GM12878 (cell line): ENCODE data around the gene RBM4B. TPM values are rescaled to one million over a fixed set of nuclear protein-coding genes. Genes with fewer than 3 reads are reported as not detected.

Source experiments
- ATAC-seq: fragments of 200-7000 bp; cut with Tn5 transposase; 3 replicates; pipeline ENCODE4 v1.9.1; 2020; ENCODE audit warnings: mild to moderate bottlenecking, moderate library complexity
- BruUV-seq: library from RNA; stranded (reverse); fragments of 400-500 nt; replicated peaks from 2 replicates; lab custom pipeline; 2021; lab: Mats Ljungman, UMichigan
- CTCF ChIA-PET: fragments of 300-600 bp; sonication (Branson Sonifier 250); formaldehyde crosslinking; extraction: SDS; loops from one replicate; lab custom pipeline; 2021; ENCODE audit warnings: inconsistent platforms; lab: Yijun Ruan, JAX
- POLR2A ChIA-PET: fragments of 350-600 bp; formaldehyde crosslinking; extraction: SDS; loops from one replicate; lab custom pipeline; 2021; ENCODE audit warnings: inconsistent platforms; lab: Charles Lee
- RAD21 ChIA-PET: fragments of 300-600 bp; sonication (Branson Sonifier 250); formaldehyde crosslinking; loops from one replicate; lab custom pipeline; 2023; ENCODE audit warnings: antibody characterized with exemption; ENCODE audit not compliant: unreplicated experiment; lab: Charles Lee
- SMC1A ChIA-PET: fragments of 300-600 bp; sonication (Branson Sonifier 250); formaldehyde crosslinking; loops from one replicate; lab custom pipeline; 2023; ENCODE audit not compliant: unreplicated experiment, uncharacterized antibody; lab: Charles Lee
- DNase-seq: peaks from one replicate; pipeline ENCODE4 v3.0.0-alpha.2; 2011; ENCODE audit warnings: low read depth, low spot score
- FAIRE-seq: peaks from 3 replicates; lab custom pipeline; 2011; peaks lifted over from hg19 to GRCh38; lab: Jason Lieb, UNC
- H2AFZ ChIP-seq: 2 replicates; pipeline ENCODE4 v1.6.0; 2011; ENCODE audit warnings: low read depth, low read length, control low read depth; ENCODE audit not compliant: control insufficient read depth
- H3K27ac ChIP-seq: 2 replicates; pipeline ENCODE4 v1.5.1; 2011; ENCODE audit warnings: control low read depth; ENCODE audit not compliant: control insufficient read depth, insufficient read depth
- H3K27me3 ChIP-seq, 2 experiments: replicated peaks in 1 of 2; 2 replicates each; pipeline versions ENCODE4 v1.6.0 to v1.6.1; 2011; ENCODE audit warnings: low read length in 1 of 2; ENCODE audit not compliant: control insufficient read depth in 2 of 2, insufficient read depth in 2 of 2
- H3K36me3 ChIP-seq, 2 experiments: 2 replicates each; pipeline ENCODE4 v1.5.1; 2011; ENCODE audit warnings: low read length in 1 of 2; ENCODE audit not compliant: control insufficient read depth in 2 of 2, insufficient read depth in 2 of 2
- H3K4me1 ChIP-seq: 2 replicates; pipeline ENCODE4 v1.6.1; 2011; ENCODE audit warnings: mild to moderate bottlenecking, low read length, moderate library complexity, mixed read lengths; ENCODE audit not compliant: control insufficient read depth, insufficient read depth
- H3K4me2 ChIP-seq: 2 replicates; pipeline ENCODE4 v1.6.0; 2011; ENCODE audit warnings: control low read depth; ENCODE audit not compliant: control insufficient read depth, insufficient read depth
- H3K4me3 ChIP-seq: fragments of 200-600 bp; sonication (generic); 2 replicates; pipeline ENCODE4 v1.5.1; 2016
- H3K79me2 ChIP-seq: 2 replicates; pipeline ENCODE4 v1.6.0; 2011; ENCODE audit warnings: low read length; ENCODE audit not compliant: control insufficient read depth, insufficient read depth
- H3K9ac ChIP-seq: 2 replicates; pipeline ENCODE4 v1.8.0; 2011; ENCODE audit warnings: low read length, control low read depth, mixed read lengths; ENCODE audit not compliant: control insufficient read depth, insufficient read depth
- H3K9me3 ChIP-seq: replicated peaks from 3 replicates; pipeline ENCODE4 v1.5.1; 2011; ENCODE audit warnings: mild to moderate bottlenecking, low read length; ENCODE audit not compliant: control insufficient read depth, insufficient read depth
- H4K20me1 ChIP-seq: 2 replicates; pipeline ENCODE4 v1.6.0; 2011; ENCODE audit not compliant: control insufficient read depth, insufficient read depth
- HCFC1 ChIP-seq: fragments of 150-350 bp; IDR thresholded peaks from 2 replicates; pipeline ENCODE4 v1.6.1; 2014; ENCODE audit warnings: low read length
- JUNB ChIP-seq: IDR thresholded peaks from 2 replicates; pipeline ENCODE4 v1.6.1; 2016; ENCODE audit warnings: antibody characterized with exemption, mild to moderate bottlenecking
- MYB ChIP-seq: fragments of 150-350 bp; IDR thresholded peaks from 2 replicates; pipeline ENCODE4 v1.6.1; 2014; ENCODE audit warnings: mild to moderate bottlenecking, low read depth, low read length, borderline replicate concordance
- MYC ChIP-seq: IDR thresholded peaks from 2 replicates; pipeline ENCODE4 v1.6.1; 2011; ENCODE audit warnings: mild to moderate bottlenecking, low read length, moderate library complexity, inconsistent platforms; ENCODE audit not compliant: insufficient read depth, insufficient replicate concordance, insufficient read length, severe bottlenecking
- NRF1 ChIP-seq: conservative IDR thresholded peaks from 2 replicates; pipeline ENCODE4 v1.6.1; 2011; ENCODE audit warnings: mild to moderate bottlenecking, low read depth, low read length, improper control_type of control experiment
- RFX5 ChIP-seq: IDR thresholded peaks from 2 replicates; pipeline ENCODE4 v1.6.1; 2011; ENCODE audit warnings: low read depth, low read length, improper control_type of control experiment
- SMAD5 ChIP-seq: IDR thresholded peaks from 2 replicates; pipeline ENCODE4 v1.6.1; 2016; ENCODE audit warnings: antibody characterized with exemption, low read depth
- TCF12 ChIP-seq: IDR thresholded peaks from 2 replicates; pipeline ENCODE4 v1.6.1; 2011; ENCODE audit warnings: low read depth, mild to moderate bottlenecking, low read length
- YY1 ChIP-seq: IDR thresholded peaks from 2 replicates; pipeline ENCODE4 v1.6.1; 2011; ENCODE audit warnings: low read depth, mild to moderate bottlenecking, low read length
- ZSCAN29 ChIP-seq: fragments of 450-650 bp; IDR thresholded peaks from 2 replicates; pipeline ENCODE4 v1.6.1; 2017; ENCODE audit warnings: mild to moderate bottlenecking, moderate library complexity
- WGBS: methylation state at CpG from one replicate; pipeline ENCODE4 v1.1.6; 2016; ENCODE audit warnings: low lambda C conversion rate; ENCODE audit not compliant: insufficient replicate concordance, insufficient coverage; ENCODE audit errors: missing lambda C conversion rate; 5-methylcytosine and 5-hydroxymethylcytosine counted together
- in situ Hi-C: fragments of 300-500 bp; cut with MboI; formaldehyde crosslinking; loops from 9 replicates; pipeline ENCODE4 v1.14.3; 2018; ENCODE audit warnings: mixed read lengths
- intact Hi-C: fragments of 100-400 bp; cut with micrococcal nuclease; formaldehyde crosslinking; loops from one replicate; pipeline ENCODE4 v1.14.2; 2022; ENCODE audit not compliant: unreplicated experiment
- polyA plus RNA-seq, 11 experiments: library from polyadenylated mRNA; depleted of rRNA in 4 of 11; unstranded in 6 of 11; stranded (reverse) in 5 of 11; fragments of >200 nt; fragmentation: Nextera tagmentation in 4 of 11; fragmentation: Illumina TruSeq in 1 of 11; extraction: Ambion mirVana in 4 of 11; extraction: Trizol in 1 of 11; gene quantifications; 1 replicate in 1 of 11; 2 replicates in 10 of 11; pipeline versions ENCODE4 v1.2.1 to v1.2.3, GENCODE V29; 2011 to 2016; ENCODE audit warnings: inconsistent platforms in 2 of 11, missing spikeins in 2 of 11, low read depth in 1 of 11
- total RNA-seq, 4 experiments: library from RNA; depleted of rRNA in 3 of 4; stranded (reverse); fragments of >200 nt in 3 of 4; fragmentation: Illumina TruSeq in 1 of 4; extraction: Trizol in 1 of 4; gene quantifications; 2 replicates each; pipeline versions ENCODE4 v1.2.1 to v1.2.3, GENCODE V29; 2013 to 2021
- TF ChIP-seq, protein P1 (sequence below): IDR thresholded peaks from 2 replicates; pipeline ENCODE4 v1.6.1; 2011; ENCODE audit warnings: borderline replicate concordance, low read depth, mild to moderate bottlenecking, moderate library complexity, low read length; ENCODE audit not compliant: insufficient read depth, poor library complexity, severe bottlenecking
- TF ChIP-seq, protein P2 (sequence below): IDR thresholded peaks from 2 replicates; pipeline ENCODE4 v1.6.1; 2012; ENCODE audit warnings: low read depth, low read length, improper control_type of control experiment
- TF ChIP-seq, protein P3 (sequence below): IDR thresholded peaks from 2 replicates; pipeline ENCODE4 v1.6.1; 2012; ENCODE audit warnings: improper control_type of control experiment, low read depth, low read length; ENCODE audit not compliant: insufficient replicate concordance
- TF ChIP-seq, protein P4 (sequence below): IDR thresholded peaks from 2 replicates; pipeline ENCODE4 v1.6.1; 2012; ENCODE audit warnings: low read depth, low read length, improper control_type of control experiment

RBM4B gene
- total and polyA plus RNA-seq, 10 of the 15 experiments (the other 5 are each of a cell fraction or from before 2014, with no cell fraction given) = 16.1 to 37.0 (median 21.6) TPM

DNA sequence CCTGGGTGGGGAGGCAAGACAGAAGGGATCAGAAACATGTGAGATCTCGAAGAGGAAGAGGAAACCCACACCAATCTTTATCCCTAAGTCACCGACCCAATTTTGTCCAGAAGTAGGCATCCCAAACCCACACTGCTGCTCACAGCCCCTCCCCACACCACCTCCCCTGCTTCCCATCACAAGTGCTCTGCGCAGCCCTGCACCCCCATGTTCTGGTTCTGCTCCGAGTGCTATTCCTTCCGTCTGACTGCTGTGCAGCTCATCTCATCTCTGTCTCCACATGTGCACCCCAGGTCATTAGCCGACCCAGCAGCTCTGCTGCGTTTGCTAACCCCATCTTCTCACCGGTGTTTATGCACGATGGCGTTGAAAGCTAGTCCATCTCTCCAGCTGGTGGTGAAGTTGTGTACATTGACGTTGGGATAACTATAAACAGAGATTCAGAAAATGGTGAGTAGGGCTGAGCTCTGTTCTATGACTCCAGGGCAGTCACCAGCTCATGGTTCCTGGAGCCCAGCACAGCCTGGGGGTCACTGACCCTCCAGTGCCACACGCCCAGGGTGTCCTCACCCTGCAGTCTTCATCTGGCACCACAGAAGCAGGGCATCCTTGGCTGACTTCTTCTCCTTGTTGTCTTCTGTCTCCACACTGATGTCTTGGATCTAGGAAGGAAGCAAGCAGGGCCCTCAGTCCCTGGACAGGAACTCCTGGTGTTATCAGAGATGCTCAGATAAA is 36.2 kb upstream of the RBM4B start (continued):
- TF ChIP-seq, protein P1, sequence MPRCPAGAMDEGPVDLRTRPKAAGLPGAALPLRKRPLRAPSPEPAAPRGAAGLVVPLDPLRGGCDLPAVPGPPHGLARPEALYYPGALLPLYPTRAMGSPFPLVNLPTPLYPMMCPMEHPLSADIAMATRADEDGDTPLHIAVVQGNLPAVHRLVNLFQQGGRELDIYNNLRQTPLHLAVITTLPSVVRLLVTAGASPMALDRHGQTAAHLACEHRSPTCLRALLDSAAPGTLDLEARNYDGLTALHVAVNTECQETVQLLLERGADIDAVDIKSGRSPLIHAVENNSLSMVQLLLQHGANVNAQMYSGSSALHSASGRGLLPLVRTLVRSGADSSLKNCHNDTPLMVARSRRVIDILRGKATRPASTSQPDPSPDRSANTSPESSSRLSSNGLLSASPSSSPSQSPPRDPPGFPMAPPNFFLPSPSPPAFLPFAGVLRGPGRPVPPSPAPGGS = no peak

DNA sequence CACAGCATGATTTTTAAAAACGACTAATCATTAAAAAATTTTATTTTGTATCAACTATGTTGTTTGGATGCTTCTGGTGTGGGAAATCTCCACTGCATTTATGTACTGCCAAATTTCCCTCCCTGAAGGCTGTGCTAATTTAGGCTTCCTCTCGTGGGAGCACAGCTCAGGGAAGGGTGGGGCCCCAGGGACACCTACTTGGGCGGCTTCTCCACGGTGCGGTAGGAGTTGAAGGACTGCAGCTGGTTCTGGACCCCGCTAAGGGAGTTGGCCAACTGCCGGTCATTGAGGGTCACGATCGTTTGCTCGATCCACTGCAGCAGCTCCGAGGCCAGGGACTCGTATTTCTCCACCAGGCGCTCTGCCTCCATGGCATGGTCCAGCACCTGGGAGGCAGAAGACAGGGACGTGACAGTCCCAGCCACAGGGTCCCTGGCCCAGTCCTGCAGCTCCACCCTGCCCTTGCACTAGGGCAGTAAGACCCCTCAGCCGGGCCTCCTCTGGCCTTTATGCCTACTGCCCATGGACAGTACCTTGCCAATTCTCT is 32.8 kb upstream of the RBM4B start:
- Histone ChIP-seq H3K4me3 (no peak overlapping the region), H4K20me1 (no peaks in the 10 kb centered on the region), H3K27me3 (no peaks in the 10 kb centered on the region; a peak in 1 of 4 replicates), H3K27ac (no peak overlapping the region), H3K79me2 (no peaks in the 10 kb centered on the region), H3K9me3 (no peaks in the 10 kb centered on the region), H3K4me1 (no peaks in the 10 kb centered on the region), H2AFZ (no peak overlapping the region), H3K9ac (no peak overlapping the region), H3K36me3 (no peaks in the 10 kb centered on the region), H3K4me2 (no peak overlapping the region)
- BruUV-seq = no TSS peak
- RAD21 ChIA-PET = no interaction called here
- FAIRE-seq (no peak), DNase-seq (no peak), ATAC-seq (no peak)
- SMC1A ChIA-PET = no interaction called here
- WGBS = 61% methylated on average over 15 of the region's 15 CpGs
- intact Hi-C loops = no loop called here
- in situ Hi-C loops = no loop called here
- CTCF ChIA-PET = interaction anchor here (1.2 kb wide), 1 partner anchor 15 kb away, joined by 3 read pairs; no protein-coding TSS in a partner anchor
- POLR2A ChIA-PET = no interaction called here
- TF ChIP-seq HCFC1 = no peak
- no peak for TF ChIP-seq TCF12
- no peak for TF ChIP-seq RFX5
- TF ChIP-seq SMAD5 = no peak
- TF ChIP-seq, protein P2, sequence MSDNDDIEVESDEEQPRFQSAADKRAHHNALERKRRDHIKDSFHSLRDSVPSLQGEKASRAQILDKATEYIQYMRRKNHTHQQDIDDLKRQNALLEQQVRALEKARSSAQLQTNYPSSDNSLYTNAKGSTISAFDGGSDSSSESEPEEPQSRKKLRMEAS = no peak
- TF ChIP-seq MYB = no peak
- TF ChIP-seq NRF1 = no peak
- TF ChIP-seq, protein P3, sequence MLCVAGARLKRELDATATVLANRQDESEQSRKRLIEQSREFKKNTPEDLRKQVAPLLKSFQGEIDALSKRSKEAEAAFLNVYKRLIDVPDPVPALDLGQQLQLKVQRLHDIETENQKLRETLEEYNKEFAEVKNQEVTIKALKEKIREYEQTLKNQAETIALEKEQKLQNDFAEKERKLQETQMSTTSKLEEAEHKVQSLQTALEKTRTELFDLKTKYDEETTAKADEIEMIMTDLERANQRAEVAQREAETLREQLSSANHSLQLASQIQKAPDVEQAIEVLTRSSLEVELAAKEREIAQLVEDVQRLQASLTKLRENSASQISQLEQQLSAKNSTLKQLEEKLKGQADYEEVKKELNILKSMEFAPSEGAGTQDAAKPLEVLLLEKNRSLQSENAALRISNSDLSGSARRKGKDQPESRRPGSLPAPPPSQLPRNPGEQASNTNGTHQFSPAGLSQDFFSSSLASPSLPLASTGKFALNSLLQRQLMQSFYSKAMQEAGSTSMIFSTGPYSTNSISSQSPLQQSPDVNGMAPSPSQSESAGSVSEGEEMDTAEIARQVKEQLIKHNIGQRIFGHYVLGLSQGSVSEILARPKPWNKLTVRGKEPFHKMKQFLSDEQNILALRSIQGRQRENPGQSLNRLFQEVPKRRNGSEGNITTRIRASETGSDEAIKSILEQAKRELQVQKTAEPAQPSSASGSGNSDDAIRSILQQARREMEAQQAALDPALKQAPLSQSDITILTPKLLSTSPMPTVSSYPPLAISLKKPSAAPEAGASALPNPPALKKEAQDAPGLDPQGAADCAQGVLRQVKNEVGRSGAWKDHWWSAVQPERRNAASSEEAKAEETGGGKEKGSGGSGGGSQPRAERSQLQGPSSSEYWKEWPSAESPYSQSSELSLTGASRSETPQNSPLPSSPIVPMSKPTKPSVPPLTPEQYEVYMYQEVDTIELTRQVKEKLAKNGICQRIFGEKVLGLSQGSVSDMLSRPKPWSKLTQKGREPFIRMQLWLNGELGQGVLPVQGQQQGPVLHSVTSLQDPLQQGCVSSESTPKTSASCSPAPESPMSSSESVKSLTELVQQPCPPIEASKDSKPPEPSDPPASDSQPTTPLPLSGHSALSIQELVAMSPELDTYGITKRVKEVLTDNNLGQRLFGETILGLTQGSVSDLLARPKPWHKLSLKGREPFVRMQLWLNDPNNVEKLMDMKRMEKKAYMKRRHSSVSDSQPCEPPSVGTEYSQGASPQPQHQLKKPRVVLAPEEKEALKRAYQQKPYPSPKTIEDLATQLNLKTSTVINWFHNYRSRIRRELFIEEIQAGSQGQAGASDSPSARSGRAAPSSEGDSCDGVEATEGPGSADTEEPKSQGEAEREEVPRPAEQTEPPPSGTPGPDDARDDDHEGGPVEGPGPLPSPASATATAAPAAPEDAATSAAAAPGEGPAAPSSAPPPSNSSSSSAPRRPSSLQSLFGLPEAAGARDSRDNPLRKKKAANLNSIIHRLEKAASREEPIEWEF = no peak
- no peak for TF ChIP-seq YY1
- TF ChIP-seq ZSCAN29 = no peak
- TF ChIP-seq JUNB = no peak
- TF ChIP-seq, protein P4, sequence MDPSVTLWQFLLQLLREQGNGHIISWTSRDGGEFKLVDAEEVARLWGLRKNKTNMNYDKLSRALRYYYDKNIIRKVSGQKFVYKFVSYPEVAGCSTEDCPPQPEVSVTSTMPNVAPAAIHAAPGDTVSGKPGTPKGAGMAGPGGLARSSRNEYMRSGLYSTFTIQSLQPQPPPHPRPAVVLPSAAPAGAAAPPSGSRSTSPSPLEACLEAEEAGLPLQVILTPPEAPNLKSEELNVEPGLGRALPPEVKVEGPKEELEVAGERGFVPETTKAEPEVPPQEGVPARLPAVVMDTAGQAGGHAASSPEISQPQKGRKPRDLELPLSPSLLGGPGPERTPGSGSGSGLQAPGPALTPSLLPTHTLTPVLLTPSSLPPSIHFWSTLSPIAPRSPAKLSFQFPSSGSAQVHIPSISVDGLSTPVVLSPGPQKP = no peak
- no peak for TF ChIP-seq MYC
